ENCODE data around the gene MFF. TPM values are rescaled to one million over a fixed set of nuclear protein-coding genes. Genes with fewer than 3 reads are reported as not detected.

The MFF gene, protein sequence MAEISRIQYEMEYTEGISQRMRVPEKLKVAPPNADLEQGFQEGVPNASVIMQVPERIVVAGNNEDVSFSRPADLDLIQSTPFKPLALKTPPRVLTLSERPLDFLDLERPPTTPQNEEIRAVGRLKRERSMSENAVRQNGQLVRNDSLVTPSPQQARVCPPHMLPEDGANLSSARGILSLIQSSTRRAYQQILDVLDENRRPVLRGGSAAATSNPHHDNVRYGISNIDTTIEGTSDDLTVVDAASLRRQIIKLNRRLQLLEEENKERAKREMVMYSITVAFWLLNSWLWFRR
- 153 TPM in 2 replicates for total RNA-seq

DNA sequence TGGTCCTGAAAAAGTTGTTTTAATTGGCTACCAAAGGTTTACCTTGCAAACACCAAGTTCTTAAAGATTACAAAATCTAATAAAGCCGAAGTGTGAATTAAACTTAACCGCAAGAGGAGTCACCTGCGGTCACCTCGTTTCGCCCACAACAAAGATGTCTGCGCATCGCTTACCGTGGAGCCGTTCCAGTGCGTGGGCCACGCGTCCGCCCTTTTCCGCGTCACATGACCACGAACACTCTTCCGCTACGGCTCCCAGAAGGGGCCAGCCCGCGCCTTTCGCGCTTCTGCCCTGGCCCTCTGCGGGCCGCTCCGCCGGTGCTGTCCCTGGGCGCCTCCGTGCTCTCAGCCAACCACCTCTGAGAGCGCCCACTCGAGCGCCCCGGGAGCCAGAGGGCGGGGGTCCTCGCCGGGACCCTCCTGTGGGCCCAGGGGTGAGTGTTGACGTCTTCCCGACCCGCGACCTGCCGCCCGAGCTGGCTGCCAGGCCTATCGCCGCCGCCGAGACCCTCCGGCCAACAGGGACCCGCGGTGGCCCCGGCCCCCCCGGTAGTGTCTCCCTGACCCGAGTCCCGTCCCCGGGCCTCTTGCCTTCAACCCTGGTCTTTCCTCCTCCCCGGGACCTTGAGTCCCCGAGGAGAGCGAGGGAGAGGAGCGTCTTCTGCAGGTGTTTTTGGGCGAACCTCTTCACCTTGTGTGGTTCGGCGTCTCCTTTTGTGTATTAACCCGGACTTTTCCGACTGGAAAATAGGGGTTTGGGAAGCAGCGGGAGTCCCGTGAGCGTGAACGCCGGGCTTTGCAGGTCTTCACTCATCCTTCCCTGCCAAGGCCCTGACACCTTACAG, at the start of gene MFF:
MFF (plus strand) TSS at position 257 of the 844 bp plus-strand sequence. CDS start 5,415 bp downstream, outside the sequence.

DNA sequence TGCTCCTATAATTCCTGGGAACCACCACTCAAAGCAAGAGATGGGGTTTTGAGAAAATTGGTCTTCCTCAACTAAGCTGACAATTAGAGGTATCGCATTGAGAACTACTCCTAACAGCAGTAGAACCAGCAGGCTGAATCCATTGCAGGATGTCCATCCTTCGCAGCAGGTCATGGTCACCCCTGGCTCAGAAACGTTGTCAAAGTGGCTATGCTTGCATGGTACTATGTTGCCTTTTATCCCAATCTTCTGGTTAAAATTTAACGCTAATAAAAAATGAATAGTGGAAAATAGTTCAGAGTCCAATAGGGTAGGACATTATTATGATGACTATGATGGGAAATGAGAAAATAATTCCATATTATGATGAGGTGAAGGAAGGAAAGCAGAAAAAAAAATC, 54.0 kb downstream of the MFF start, which contains the start of gene TM4SF20:
TM4SF20 (minus strand) TSS at position 212 of the 400 bp plus-strand sequence; CDS start at position 174, 38 bp downstream.

DNA sequence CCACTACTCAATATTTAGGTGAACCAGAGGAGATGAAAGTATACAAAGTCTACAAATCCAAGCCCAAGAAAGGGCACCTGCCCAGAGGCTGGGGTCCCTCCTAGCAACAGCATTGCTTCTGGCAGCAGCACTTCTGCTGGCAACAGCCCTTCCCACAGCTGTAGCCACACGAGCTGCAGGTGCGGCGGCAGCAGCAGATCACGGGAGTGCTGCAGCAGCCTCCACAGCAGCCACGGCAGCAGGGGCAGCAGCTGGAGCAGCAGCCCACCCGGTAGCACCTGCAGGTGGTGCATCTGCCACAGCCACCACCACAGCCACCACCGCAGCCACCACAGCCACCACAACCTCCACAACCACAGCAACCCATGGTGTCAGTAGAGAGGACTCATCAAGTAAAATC, 62.5 kb downstream of the MFF start, which contains the start of gene SCYGR1:
SCYGR1 (minus strand) TSS at position 367 of the 400 bp plus-strand sequence; CDS start at position 367, 0 bp downstream.

Other genes starting within 250 kb of the MFF start
- under 0.01 and 0.16 TPM in 2 replicates for gene COL4A4, start 161.0 kb upstream of the MFF start, total RNA-seq
- 0.04 TPM in 1 of 2 replicates, not detected in the other for gene COL4A3, start 160.6 kb upstream of the MFF start, total RNA-seq
- not detected in 2 replicates for gene TM4SF20, start 54.1 kb downstream of the MFF start, total RNA-seq
- not detected in 2 replicates for gene SCYGR1, start 62.7 kb downstream of the MFF start, total RNA-seq
- gene AGFG1, start 146.9 kb downstream of the MFF start, total RNA-seq: 77.5 and 89.8 TPM in 2 replicates

Measured in hair follicular keratinocyte (primary cell).